GM19351 (cell line): Measurements from ENCODE around the gene IFI35.
"Not testable (repeated sequence)": the region's sequence is repeated elsewhere in the genome, so short reads cannot be mapped to it uniquely, and the experiment has no call there.

ENCODE experiments used
- ATAC-seq: cut with Tn5 transposase; IDR thresholded peaks from one replicate; pipeline ENCODE4 v1.9.1; 2021; ENCODE audit warnings: mild to moderate bottlenecking, moderate library complexity; ENCODE audit not compliant: unreplicated experiment

IFI35 gene

GRCh38 chr17:42997390-42997983, 9.1 kb upstream of the IFI35 start:
- ATAC-seq, result no peak

- ATAC-seq, result peak; percentile 94
Measured at GRCh38 chr17:42997984-42998938, 8.3 kb upstream of the IFI35 start, which contains the start of gene RPL27. Gene RPL27 (plus strand): TSS chr17:42998419. CDS start chr17:42998751, 332 bp downstream.

DNA sequence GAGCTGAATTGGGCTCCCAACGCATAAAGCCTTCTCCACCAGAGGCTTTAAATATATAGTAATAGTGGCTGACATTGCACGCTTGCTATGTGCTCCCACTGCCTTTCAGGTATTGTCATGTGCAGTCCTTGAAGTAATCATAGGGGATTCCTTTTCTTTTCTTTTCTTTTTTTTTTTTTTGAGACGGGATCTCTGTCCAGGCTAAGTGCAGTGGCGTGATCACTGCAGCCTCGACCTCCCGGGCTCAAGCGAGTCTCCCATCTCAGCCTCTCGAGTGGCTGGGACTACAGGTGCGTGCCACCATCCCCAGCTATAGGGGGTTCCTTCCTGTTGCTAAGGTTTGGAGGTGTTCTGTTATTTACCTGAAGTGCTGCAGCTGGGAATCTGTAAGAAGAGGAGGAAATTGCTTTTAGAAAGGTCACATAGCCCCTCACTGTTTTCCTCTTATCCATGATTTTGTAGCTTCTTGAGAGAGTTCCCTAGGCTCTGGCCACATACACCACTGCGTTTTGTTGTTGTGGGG, 7.5 kb upstream of the IFI35 start:
- no peak for ATAC-seq

DNA sequence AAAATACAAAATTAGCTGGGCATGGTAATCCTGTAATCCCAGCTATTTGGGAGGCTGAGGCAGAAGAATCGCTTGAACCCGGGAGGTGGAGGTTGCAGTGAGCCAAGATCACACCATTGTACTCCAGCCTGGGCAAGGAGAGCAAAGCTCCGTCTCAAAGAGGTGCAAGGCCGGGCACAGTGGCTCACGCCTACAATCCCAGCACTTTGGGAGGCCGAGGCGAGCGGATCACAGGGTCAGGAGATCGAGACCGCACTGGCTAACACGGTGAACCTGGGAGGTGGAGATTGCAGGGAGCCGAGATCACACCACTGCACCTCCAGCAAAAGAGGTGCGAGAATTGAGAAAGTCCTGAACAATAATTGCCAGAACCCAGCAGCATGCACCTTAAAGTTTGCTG, 5.7 kb upstream of the IFI35 start:
- ATAC-seq, result not testable (repeated sequence)

GRCh38 chr17:43003542-43004172, 2.9 kb upstream of the IFI35 start:
- no peak for ATAC-seq

DNA sequence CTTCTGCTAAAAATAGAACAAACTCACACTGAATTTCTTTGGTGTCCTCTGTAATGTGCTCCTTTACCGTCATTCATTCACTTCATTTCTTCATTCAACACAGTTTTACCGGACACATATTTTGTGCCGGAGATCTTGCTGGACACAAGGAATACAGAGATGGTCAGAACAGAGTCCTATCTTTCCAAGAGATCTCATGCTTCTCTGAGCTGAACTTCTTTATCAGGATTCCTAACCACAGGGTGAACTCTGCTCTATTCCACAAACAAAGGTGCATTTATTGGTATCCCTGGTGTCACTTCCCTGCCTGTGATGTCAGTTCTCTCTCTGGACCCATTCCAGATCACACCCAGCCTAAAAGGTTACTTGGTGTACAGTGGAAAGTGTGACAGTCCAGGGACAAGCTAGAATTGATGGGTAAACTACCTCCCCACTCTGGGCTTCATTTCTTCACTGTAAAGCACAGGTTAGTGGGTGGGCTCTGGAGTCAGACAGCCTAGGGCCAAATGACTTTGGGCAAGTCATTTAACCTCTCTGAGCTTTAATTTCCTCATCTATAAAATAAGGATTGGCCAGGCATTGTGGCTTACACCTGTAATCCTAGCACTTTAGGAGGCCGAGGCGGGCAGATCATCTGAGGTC, 4.2 kb downstream of the IFI35 start:
- no peak for ATAC-seq

DNA sequence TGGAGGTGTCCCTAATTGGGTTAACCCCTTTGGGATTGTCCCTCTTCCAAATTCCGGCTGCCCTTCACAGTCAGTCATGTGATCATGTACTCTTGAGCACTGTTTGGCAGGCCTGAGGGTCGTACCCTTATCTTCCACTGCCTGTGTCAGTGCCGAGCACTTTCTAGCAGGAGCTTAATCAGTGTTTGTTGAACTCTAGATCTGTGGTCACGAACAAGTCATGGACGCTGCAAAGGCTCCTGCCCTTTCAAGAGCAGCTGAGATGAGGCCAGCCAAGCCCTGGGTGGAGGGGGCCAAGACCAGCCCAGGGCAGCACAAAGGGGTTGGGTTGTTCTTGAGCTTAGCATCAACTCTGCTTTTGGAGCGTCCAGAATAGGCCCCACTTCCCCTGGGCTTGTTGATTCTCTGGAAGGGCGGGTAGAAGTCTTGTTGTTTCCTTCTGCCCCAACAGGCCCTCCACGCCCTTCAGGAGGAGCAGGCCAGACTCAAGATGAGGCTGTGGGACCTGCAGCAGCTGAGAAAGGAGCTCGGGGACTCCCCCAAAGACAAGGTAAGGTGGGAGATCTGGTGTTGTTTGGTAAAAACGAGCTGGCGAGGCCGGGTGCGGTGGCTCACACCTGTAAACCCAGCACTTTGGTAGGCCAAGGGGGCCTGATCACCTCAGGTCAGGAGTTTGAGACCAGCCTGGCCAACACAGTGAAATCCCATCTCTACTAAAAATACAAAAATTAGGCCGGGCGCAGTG, 5.3 kb downstream of the IFI35 start:
- ATAC-seq, result no peak

- ATAC-seq, result no peak
Measured at GRCh38 chr17:43013296-43013695, 6.7 kb downstream of the IFI35 start.

DNA sequence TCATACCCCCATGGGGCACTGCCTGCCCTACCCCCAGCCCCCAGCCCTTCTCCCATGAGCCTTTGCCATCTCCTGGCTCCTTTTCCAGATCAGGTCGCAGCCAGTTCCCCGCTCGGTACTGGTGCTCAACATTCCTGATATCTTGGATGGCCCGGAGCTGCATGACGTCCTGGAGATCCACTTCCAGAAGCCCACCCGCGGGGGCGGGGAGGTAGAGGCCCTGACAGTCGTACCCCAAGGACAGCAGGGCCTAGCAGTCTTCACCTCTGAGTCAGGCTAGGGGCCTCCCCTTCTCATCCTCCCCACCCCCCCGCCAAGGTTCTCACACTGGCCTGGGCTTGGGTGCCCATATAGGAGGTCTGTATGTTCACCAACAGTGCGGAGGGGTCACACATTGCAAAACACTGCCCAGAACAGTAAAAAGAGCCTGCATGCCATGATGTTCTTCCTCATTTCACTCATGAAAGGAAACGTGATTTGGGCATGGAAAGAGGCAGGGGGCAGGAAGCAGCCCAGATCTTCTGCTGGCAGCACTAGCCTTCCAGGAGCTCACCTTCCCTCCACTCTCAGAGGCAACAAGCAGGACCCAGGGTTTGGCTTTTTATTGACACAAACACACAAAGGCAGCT, 7.5 kb downstream of the IFI35 start:
- no peak for ATAC-seq

- ATAC-seq, result no peak
Measured at GRCh38 chr17:43014649-43015542, 8.3 kb downstream of the IFI35 start.

DNA sequence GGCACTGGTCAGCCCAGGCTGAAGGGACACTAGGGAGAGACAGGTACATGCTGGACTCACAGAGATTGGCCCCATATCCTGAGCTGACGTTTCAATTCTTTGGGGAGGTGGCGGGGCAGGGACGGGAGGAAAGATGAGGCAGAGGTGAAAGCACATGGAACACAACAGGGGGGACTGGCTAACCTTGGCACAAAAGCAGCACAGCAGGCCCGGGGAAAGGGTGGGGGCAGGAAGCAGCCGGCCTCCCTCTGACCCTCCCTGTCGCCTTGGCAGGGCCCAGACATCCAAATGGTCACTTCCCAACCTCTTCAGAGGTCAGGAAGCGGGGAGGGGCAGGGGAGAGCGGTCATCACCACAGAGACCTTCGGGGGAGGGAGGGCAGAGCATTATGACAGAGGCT, 9.0 kb downstream of the IFI35 start:
- no peak for ATAC-seq

DNA sequence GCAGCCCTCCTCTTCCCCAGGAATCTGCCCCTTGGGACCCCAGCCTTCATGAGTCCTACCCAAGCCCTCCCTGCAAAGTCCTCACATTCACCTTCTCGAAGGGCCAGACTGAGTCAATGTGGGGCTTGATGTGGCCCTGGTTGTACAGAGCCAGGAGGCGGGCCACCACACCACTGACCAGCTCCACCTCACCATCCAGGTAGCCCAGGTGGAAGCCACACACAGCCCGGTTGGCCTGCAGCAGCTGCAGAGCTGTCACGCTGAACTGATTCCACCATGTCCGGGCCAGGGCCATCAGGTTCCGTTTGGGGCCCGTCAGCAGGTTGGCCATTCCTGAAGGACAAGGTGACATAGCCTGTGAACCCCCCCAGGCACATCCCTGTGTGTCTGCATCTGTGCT, 9.6 kb downstream of the IFI35 start:
- ATAC-seq, result no peak

GRCh38 chr17:43018008-43018853, 11.6 kb downstream of the IFI35 start:
- ATAC-seq, result no peak

DNA sequence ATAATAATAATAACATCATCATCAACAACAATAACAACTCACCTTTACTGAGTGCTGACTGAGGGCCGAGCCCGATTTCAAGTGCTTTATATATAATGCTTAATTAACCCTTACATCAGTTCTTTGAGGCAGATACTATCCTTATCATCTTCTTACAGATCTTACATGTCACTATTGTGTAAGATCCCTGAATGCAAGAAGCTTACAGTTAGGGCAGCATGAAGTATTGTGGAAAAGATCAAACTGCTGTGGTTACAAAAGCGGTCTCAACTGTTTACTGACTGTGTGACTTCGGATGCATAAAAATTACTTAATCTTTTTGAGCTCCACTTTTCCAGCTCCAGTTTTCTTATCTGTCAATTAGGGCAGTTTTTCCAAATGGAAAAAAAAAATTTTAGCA, 12.3 kb downstream of the IFI35 start:
- ATAC-seq, result no peak

- no peak for ATAC-seq
Measured at GRCh38 chr17:43019418-43019817, 12.8 kb downstream of the IFI35 start.

DNA sequence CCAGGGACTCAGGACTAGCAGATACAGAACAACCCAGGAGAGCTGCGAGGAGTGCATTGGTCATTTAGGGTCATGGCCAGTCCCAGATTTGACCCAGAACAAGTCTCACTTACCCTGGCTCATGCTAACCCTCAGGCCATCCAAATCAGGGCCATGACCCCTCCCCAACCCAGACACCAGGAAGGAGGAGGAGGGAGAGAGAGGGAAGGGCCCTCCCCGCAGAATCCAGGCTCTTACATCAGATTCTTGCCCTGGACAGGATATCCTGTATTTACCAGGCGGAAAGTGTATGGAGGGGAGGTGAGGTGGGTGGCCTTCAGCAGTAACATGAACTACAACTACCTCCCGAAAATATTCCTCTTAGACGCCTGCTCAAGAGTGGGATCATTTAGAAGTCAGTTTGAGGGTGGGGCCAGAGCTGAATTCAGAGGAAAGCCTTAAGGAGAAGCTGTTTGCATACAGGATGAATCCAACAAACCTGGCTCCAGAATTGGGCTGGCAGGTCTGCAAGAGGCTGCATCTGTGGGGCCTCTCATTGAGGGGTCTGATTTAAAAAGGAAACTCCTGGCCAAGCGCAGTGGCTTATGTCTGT, 13.5 kb downstream of the IFI35 start:
- ATAC-seq, result no peak
